Right lobe of liver (tissue), 6 donors: Measurements from ENCODE around the gene POU2F3. TPM values are rescaled to one million over a fixed set of nuclear protein-coding genes. Genes with fewer than 3 reads are reported as not detected.
"Not testable (repeated sequence)": the region's sequence is repeated elsewhere in the genome, so short reads cannot be mapped to it uniquely, and the experiment has no call there.

Experiments
- ATAC-seq, 4 donors: fragments of 200-7000 bp; cut with Tn5 transposase; one replicate each; pipeline ENCODE4 v1.9.1; 2020; ENCODE audit warnings: mild to moderate bottlenecking in 4 of 4, moderate library complexity in 4 of 4
- DNase-seq, 3 donors: peaks; one replicate each; pipeline ENCODE4 v3.0.0-alpha.2; 2020
- H3K27ac ChIP-seq, 3 donors: fragments of 200-600 bp; one replicate each; pipeline ENCODE4 v1.8.0; 2022
- H3K27me3 ChIP-seq, 2 donors: fragments of 200-600 bp; one replicate each; pipeline ENCODE4 v1.8.0; 2022
- H3K36me3 ChIP-seq, 4 donors: fragments of 200-600 bp; sonication (generic) in 1 of 4; one replicate each; pipeline versions ENCODE4 v1.5.1 to v1.8.0; 2017 to 2022; ENCODE audit warnings: control low read depth in 1 of 4
- H3K4me1 ChIP-seq, 4 donors: fragments of 200-600 bp; sonication (generic) in 1 of 4; one replicate each; pipeline versions ENCODE4 v1.5.1 to v1.8.0; 2017 to 2022; ENCODE audit warnings: control low read depth in 1 of 4
- H3K4me3 ChIP-seq, 3 donors: fragments of 200-600 bp; one replicate each; pipeline ENCODE4 v1.8.0; 2022
- H3K9me3 ChIP-seq, 4 donors: fragments of 200-600 bp; sonication (generic) in 1 of 4; one replicate each; pipeline versions ENCODE4 v1.5.1 to v1.8.0; 2017 to 2022; ENCODE audit warnings: control low read depth in 1 of 4
- CTCF ChIP-seq, 4 donors: fragments of 200-600 bp in 3 of 4; fragments of 450-650 bp in 1 of 4; IDR thresholded peaks; one replicate each; pipeline versions ENCODE4 v1.5.1 to v1.8.0; 2016 to 2022; ENCODE audit warnings: antibody characterized with exemption in 4 of 4, mild to moderate bottlenecking in 2 of 4
- POLR2A ChIP-seq: fragments of 450-650 bp; IDR thresholded peaks from one replicate; pipeline ENCODE4 v1.6.1; 2017; ENCODE audit warnings: antibody characterized with exemption, mild to moderate bottlenecking
- WGBS: methylation state at CpG from one replicate; pipeline ENCODE4 v1.1.6; 2018; ENCODE audit warnings: low coverage, low lambda C conversion rate; ENCODE audit not compliant: insufficient coverage; ENCODE audit errors: missing lambda C conversion rate; 5-methylcytosine and 5-hydroxymethylcytosine counted together
- intact Hi-C, 2 donors: fragments of 100-400 bp; cut with DNase I; formaldehyde crosslinking; loops; one replicate each; pipeline versions ENCODE4 v1.11.2 to v1.14.1; 2022
- total RNA-seq, 6 experiments: library from RNA; depleted of rRNA in 2 of 6; stranded (reverse); fragments of >200 nt in 2 of 6; fragmentation: NEBNext Ultra II Directional in 3 of 6; extraction: Animal tissue kit (Norgen Biotek cat#: 25700) in 3 of 6; gene quantifications; one replicate each; pipeline versions ENCODE4 v1.1.0 to v1.2.4, GENCODE V29; 2016 to 2023
- donor health status: DM: no; HTN: yes; CAD: no.
- donor health status: DM: no; HTN: no; CAD: no.
- donor health status: DM: no; HTN: no; CAD: no.
- donor health status: DM: no; HTN: yes; CAD: no.
- donor health status: DM: no; HTN: yes; CAD: no.

The POU2F3 gene
- total RNA-seq, 6 experiments from 2014 or later = not detected

GRCh38 chr11:120272303-120272702 lies 32.4 kb downstream of the POU2F3 start:
- no peaks in the 10 kb centered on the region for H3K27me3 ChIP-seq
- H3K9me3 ChIP-seq = no peaks in the 10 kb centered on the region
- no peak overlapping the region for H3K27ac ChIP-seq
- intact Hi-C loops = no loop called here
- TF ChIP-seq POLR2A (no peak), CTCF (IDR thresholded peaks at IDR 0.05) (no peak)
- no peak overlapping the region for H3K4me3 ChIP-seq
- no peak for DNase-seq
- no peaks in the 10 kb centered on the region for H3K4me1 ChIP-seq
- WGBS = no CpG with 5 or more reads among the region's 2 CpGs
- no peaks in the 10 kb centered on the region for H3K36me3 ChIP-seq
- no peak for ATAC-seq

- no peak for TF ChIP-seq CTCF (IDR thresholded peaks at IDR 0.05)
- TF ChIP-seq POLR2A = no peak
- no peaks in the 10 kb centered on the region for H3K27me3 ChIP-seq
These were observed 33.5 kb downstream of the POU2F3 start for GRCh38 chr11:120273432-120273831.

GRCh38 chr11:120273956-120274355 lies 34.0 kb downstream of the POU2F3 start:
- ATAC-seq, DNase-seq, H3K9me3 ChIP-seq, H3K4me3 ChIP-seq, H3K27me3 ChIP-seq, H3K36me3 ChIP-seq, H3K27ac ChIP-seq, intact Hi-C loops, H3K4me1 ChIP-seq: not testable (repeated sequence)
- 78% methylated on average over 2 of the region's 2 CpGs for WGBS

More at GRCh38 chr11:120273432-120273831, 33.5 kb downstream of the POU2F3 start:
- Histone ChIP-seq H3K9me3 (no peaks in the 10 kb centered on the region), H3K4me1 (no peaks in the 10 kb centered on the region), H3K27ac (no peak overlapping the region), H3K36me3 (no peaks in the 10 kb centered on the region), H3K4me3 (no peak overlapping the region)
- WGBS = 91% methylated on average over 1 of the region's 2 CpGs
- ATAC-seq = no peak
- intact Hi-C loops = no loop called here
- DNase-seq = no peak

GRCh38 chr11:120279502-120279901 lies 39.6 kb downstream of the POU2F3 start:
- Histone ChIP-seq H3K9me3 (no peaks in the 10 kb centered on the region), H3K4me1 (no peaks in the 10 kb centered on the region), H3K27me3 (no peaks in the 10 kb centered on the region), H3K4me3 (no peak overlapping the region), H3K27ac (no peak overlapping the region), H3K36me3 (no peaks in the 10 kb centered on the region)
- ATAC-seq = no peak
- TF ChIP-seq POLR2A (no peak), CTCF (IDR thresholded peaks at IDR 0.05) (no peak)
- WGBS = 84% methylated on average over 5 of the region's 5 CpGs
- intact Hi-C loops = no loop called here
- DNase-seq = no peak

GRCh38 chr11:120280600-120281051 lies 40.7 kb downstream of the POU2F3 start:
- DNase-seq (no peak), ATAC-seq (no peak)
- Histone ChIP-seq H3K27me3 (no peaks in the 10 kb centered on the region), H3K27ac (no peak overlapping the region), H3K4me1 (no peaks in the 10 kb centered on the region), H3K9me3 (no peaks in the 10 kb centered on the region), H3K4me3 (no peak overlapping the region), H3K36me3 (no peaks in the 10 kb centered on the region)
- intact Hi-C loops = no loop called here
- 73% methylated on average over 5 of the region's 5 CpGs for WGBS
- TF ChIP-seq CTCF (IDR thresholded peaks at IDR 0.05) = no peak
- TF ChIP-seq POLR2A = no peak
